ENCODE results near the gene CUX1. TPM values are rescaled to one million over a fixed set of nuclear protein-coding genes. Genes with fewer than 3 reads are reported as not detected.

CUX1 gene
- total RNA-seq, 1 experiment from 2014 or later, result 54.8 TPM

GRCh38 chr7:101772508-101773211 lies 44.8 kb upstream of the CUX1 start:
- no TSS peak for BruUV-seq (replicated peaks)
- intact Hi-C loops (cut with micrococcal nuclease; ENCODE audit: unreplicated experiment), result no loop called here
- CTCF ChIA-PET, result no interaction called here
- TF ChIP-seq, protein P1, sequence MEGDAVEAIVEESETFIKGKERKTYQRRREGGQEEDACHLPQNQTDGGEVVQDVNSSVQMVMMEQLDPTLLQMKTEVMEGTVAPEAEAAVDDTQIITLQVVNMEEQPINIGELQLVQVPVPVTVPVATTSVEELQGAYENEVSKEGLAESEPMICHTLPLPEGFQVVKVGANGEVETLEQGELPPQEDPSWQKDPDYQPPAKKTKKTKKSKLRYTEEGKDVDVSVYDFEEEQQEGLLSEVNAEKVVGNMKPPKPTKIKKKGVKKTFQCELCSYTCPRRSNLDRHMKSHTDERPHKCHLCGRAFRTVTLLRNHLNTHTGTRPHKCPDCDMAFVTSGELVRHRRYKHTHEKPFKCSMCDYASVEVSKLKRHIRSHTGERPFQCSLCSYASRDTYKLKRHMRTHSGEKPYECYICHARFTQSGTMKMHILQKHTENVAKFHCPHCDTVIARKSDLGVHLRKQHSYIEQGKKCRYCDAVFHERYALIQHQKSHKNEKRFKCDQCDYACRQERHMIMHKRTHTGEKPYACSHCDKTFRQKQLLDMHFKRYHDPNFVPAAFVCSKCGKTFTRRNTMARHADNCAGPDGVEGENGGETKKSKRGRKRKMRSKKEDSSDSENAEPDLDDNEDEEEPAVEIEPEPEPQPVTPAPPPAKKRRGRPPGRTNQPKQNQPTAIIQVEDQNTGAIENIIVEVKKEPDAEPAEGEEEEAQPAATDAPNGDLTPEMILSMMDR (IDR thresholded peaks at IDR 0.05; ENCODE audit: unreplicated experiment), result no peak
- Mint-ChIP-seq H3K9me3 (ENCODE audit: low read depth, unreplicated experiment) (no peaks in the 10 kb centered on the region), H3K4me1 (ENCODE audit: low read depth, unreplicated experiment) (no peaks in the 10 kb centered on the region), H3K27ac (ENCODE audit: unreplicated experiment) (no peak overlapping the region), H3K36me3 (ENCODE audit: insufficient read depth, unreplicated experiment) (no peaks in the 10 kb centered on the region), H3K4me3 (ENCODE audit: low read depth, unreplicated experiment) (no peak overlapping the region), H3K27me3 (ENCODE audit: unreplicated experiment) (peaks cover 62% of the 10 kb centered on the region)
- DNase-seq, result no peak

DNA sequence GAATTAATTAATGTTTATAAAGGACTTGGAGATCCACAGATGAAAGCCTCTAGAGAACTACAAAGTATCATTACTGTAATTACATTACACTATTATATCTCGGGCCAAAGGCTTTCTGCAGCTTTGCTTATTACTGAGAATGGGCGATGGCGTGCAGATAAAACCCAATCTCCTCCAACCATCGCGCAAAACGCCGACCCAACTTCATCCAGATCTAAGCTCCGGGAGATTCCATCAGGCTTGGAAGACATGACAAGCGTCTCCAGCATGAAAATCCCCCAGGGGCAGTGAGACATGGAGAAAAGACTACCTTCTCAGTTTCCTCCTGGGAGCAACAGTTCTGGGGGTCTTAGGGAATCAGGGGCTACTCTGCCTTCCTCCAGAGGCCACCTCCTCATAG lies 42.2 kb upstream of the CUX1 start:
- Mint-ChIP-seq H3K9me3 (ENCODE audit: low read depth, unreplicated experiment) (no peaks in the 10 kb centered on the region), H3K27ac (ENCODE audit: unreplicated experiment) (no peak overlapping the region), H3K4me3 (ENCODE audit: low read depth, unreplicated experiment) (no peak overlapping the region), H3K36me3 (ENCODE audit: insufficient read depth, unreplicated experiment) (no peaks in the 10 kb centered on the region), H3K4me1 (ENCODE audit: low read depth, unreplicated experiment) (no peaks in the 10 kb centered on the region), H3K27me3 (ENCODE audit: unreplicated experiment) (peaks cover 64% of the 10 kb centered on the region)
- CTCF ChIA-PET, result no interaction called here
- intact Hi-C loops (cut with micrococcal nuclease; ENCODE audit: unreplicated experiment), result no loop called here
- no TSS peak for BruUV-seq (replicated peaks)
- TF ChIP-seq, protein P1 (IDR thresholded peaks at IDR 0.05; ENCODE audit: unreplicated experiment), result no peak
- no peak for DNase-seq

DNA sequence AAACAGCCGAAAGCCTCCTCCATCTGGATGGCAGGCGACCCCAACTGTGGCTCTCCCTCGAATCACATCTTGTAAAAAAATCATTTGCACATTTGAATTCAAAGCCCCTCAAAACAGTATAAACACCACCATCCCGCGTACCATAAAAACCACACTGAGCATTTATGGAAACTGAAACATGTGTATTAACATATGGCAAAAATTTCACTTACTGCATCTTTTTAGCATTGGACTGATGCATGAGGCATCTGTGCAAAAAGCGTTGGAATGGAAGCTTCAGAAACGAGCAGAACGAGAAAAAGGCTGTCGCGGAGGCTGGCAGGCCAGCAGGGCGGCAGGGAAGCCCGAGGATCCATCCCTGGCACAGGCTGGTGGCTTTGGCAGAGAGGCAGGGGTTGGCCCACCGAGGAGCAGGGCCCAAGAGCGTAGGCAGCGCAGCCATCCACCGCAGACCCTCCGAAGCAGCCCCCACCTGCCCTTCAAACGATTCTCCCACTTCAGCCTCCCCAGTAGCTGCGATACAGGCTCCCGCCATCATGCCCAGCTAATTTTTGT lies 39.3 kb upstream of the CUX1 start:
- no peak for DNase-seq
- H3K27me3 Mint-ChIP-seq (ENCODE audit: unreplicated experiment), result peaks cover 40% of the 10 kb centered on the region
- BruUV-seq (replicated peaks), result no TSS peak
- no peak overlapping the region for H3K4me3 Mint-ChIP-seq (ENCODE audit: low read depth, unreplicated experiment)
- TF ChIP-seq, protein P1 (IDR thresholded peaks at IDR 0.05; ENCODE audit: unreplicated experiment), result no peak
- no peaks in the 10 kb centered on the region for H3K9me3 Mint-ChIP-seq (ENCODE audit: low read depth, unreplicated experiment)
- no peak overlapping the region for H3K27ac Mint-ChIP-seq (ENCODE audit: unreplicated experiment)
- no peaks in the 10 kb centered on the region for H3K36me3 Mint-ChIP-seq (ENCODE audit: insufficient read depth, unreplicated experiment)
- intact Hi-C loops (cut with micrococcal nuclease; ENCODE audit: unreplicated experiment), result no loop called here
- CTCF ChIA-PET, result no interaction called here
- no peaks in the 10 kb centered on the region for H3K4me1 Mint-ChIP-seq (ENCODE audit: low read depth, unreplicated experiment)

DNA sequence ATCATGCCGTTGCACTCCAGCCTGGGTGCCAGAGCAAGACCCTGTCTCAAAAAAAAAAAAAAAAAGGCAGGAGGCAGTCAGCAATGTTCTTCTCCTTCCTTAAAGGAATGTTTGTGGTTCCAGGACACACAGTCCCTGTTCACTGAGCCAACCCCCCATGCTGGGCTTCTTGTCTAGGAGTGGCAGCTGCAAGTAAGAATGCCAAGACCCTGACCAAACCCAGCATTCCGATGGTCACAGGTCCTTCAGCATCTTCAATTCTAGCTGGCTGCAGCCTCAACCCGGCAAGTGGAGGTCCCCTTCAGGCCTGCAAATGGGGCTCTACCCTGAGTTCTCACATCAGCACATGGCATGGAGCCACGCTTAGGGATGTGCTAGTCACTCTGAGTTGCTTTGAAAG lies 38.2 kb upstream of the CUX1 start:
- TF ChIP-seq, protein P1 (IDR thresholded peaks at IDR 0.05; ENCODE audit: unreplicated experiment), result no peak

More for the DNA sequence above, 38.2 kb upstream of the CUX1 start:
- H3K27ac Mint-ChIP-seq (ENCODE audit: unreplicated experiment), result no peak overlapping the region
- BruUV-seq (replicated peaks), result no TSS peak
- no peaks in the 10 kb centered on the region for H3K9me3 Mint-ChIP-seq (ENCODE audit: low read depth, unreplicated experiment)
- H3K4me1 Mint-ChIP-seq (ENCODE audit: low read depth, unreplicated experiment), result peaks cover 9% of the 10 kb centered on the region
- H3K4me3 Mint-ChIP-seq (ENCODE audit: low read depth, unreplicated experiment), result no peak overlapping the region
- H3K27me3 Mint-ChIP-seq (ENCODE audit: unreplicated experiment), result peaks cover 40% of the 10 kb centered on the region
- CTCF ChIA-PET, result interaction anchor here (0.7 kb wide), 1 partner anchor 526 kb away, joined by 7 read pairs; no protein-coding TSS in a partner anchor
- no peaks in the 10 kb centered on the region for H3K36me3 Mint-ChIP-seq (ENCODE audit: insufficient read depth, unreplicated experiment)
- DNase-seq, result no peak
- intact Hi-C loops (cut with micrococcal nuclease; ENCODE audit: unreplicated experiment), result no loop called here
